NB4 (cell line): ENCODE results near the gene SDF2L1.

Source experiments
- CTCF ChIP-seq: IDR thresholded peaks from one replicate; pipeline ENCODE4 v1.5.1; 2012; ENCODE audit warnings: low read depth, low read length
- MAX ChIP-seq: IDR thresholded peaks from 2 replicates; pipeline ENCODE4 v1.6.1; 2011; ENCODE audit warnings: low read depth, low read length
- POLR2A ChIP-seq: IDR thresholded peaks from 2 replicates; pipeline ENCODE4 v1.6.1; 2011; ENCODE audit warnings: mild to moderate bottlenecking; ENCODE audit not compliant: insufficient read length; ENCODE audit errors: extremely low read depth

GRCh38 chr22:21599053-21599893 is 42.8 kb upstream of the SDF2L1 start:
- TF ChIP-seq POLR2A = no peak
- TF ChIP-seq CTCF = no peak
- TF ChIP-seq MAX = no peak
